HepG2 (cell line): Measurements from ENCODE around the gene NT5C. TPM values are rescaled to one million over a fixed set of nuclear protein-coding genes. Genes with fewer than 3 reads are reported as not detected.

ENCODE experiments used
- CEBPB ChIP-seq: IDR thresholded peaks from 2 replicates; pipeline ENCODE4 v1.6.1; 2011; ENCODE audit warnings: low read depth, low read length, improper control_type of control experiment, borderline replicate concordance
- FOXA3 ChIP-seq: IDR thresholded peaks from 2 replicates; pipeline ENCODE4 v1.6.1; 2016; ENCODE audit warnings: missing genetic modification reagents, missing compliant biosample characterization
- HMGA1 ChIP-seq: sonication (generic); formaldehyde crosslinking; conservative IDR thresholded peaks from 2 replicates; pipeline ENCODE4 v1.4.0; 2020; ENCODE audit warnings: missing genetic modification reagents
- MAZ ChIP-seq, 2 experiments: sonication (generic) in 1 of 2; formaldehyde crosslinking in 1 of 2; IDR thresholded peaks; 2 replicates each; pipeline versions ENCODE4 v1.5.0 to v1.6.1; 2012 to 2020; ENCODE audit warnings: low read depth in 2 of 2, mild to moderate bottlenecking in 2 of 2, borderline replicate concordance in 1 of 2, improper control_type of control experiment in 1 of 2, low read length in 1 of 2, missing genetic modification reagents in 1 of 2, moderate library complexity in 1 of 2
- NFIB ChIP-seq: sonication (generic); formaldehyde crosslinking; IDR thresholded peaks from 2 replicates; pipeline ENCODE4 v1.9.0; 2021; ENCODE audit warnings: missing genetic modification reagents, mild to moderate bottlenecking, borderline replicate concordance
- RFXANK ChIP-seq: IDR thresholded peaks from 2 replicates; pipeline ENCODE4 v1.6.1; 2016
- RFXAP ChIP-seq: sonication (generic); formaldehyde crosslinking; IDR thresholded peaks from 2 replicates; pipeline ENCODE4 v1.4.0; 2020; ENCODE audit warnings: missing genetic modification reagents, borderline replicate concordance
- ZNF780A ChIP-seq: sonication (generic); formaldehyde crosslinking; IDR thresholded peaks from 2 replicates; pipeline ENCODE4 v1.8.0; 2022; ENCODE audit warnings: mild to moderate bottlenecking, missing genetic modification reagents, moderate library complexity
- ZNF883 ChIP-seq: sonication (generic); formaldehyde crosslinking; IDR thresholded peaks from 2 replicates; pipeline ENCODE4 v1.5.1; 2020; ENCODE audit warnings: mild to moderate bottlenecking, missing genetic modification reagents; ENCODE audit errors: not compliant biosample characterization
- ZSCAN12 ChIP-seq: sonication (generic); formaldehyde crosslinking; IDR thresholded peaks from 2 replicates; pipeline ENCODE4 v1.9.0; 2021; ENCODE audit warnings: mild to moderate bottlenecking, missing genetic modification reagents
- polyA plus RNA-seq, 8 experiments: library from polyadenylated mRNA; depleted of rRNA in 3 of 8; stranded (reverse) in 7 of 8; unstranded in 1 of 8; fragments of >200 nt; fragmentation: Illumina TruSeq in 4 of 8; extraction: Trizol in 4 of 8; gene quantifications; 2 replicates each; pipeline versions ENCODE4 v1.2.1 to v1.2.3, GENCODE V29; 2011 to 2016; ENCODE audit warnings: low read depth in 4 of 8, missing spikeins in 1 of 8, mixed read lengths in 1 of 8; ENCODE audit not compliant: insufficient read depth in 1 of 8
- total RNA-seq, 5 experiments: library from RNA; depleted of rRNA; stranded (reverse); fragments of >200 nt; fragmentation: Illumina TruSeq; extraction: Trizol; gene quantifications; 2 replicates each; pipeline ENCODE4 v1.2.3, GENCODE V29; 2016; ENCODE audit warnings: low read depth in 1 of 5
- TF ChIP-seq, protein P1 (sequence below), 2 experiments: fragments of 450-650 bp in 1 of 2; sonication (generic) in 1 of 2; formaldehyde crosslinking in 1 of 2; IDR thresholded peaks; 2 replicates each; pipeline versions ENCODE4 v1.6.1 to v1.8.0; 2016 to 2022; ENCODE audit warnings: antibody characterized with exemption in 1 of 2, mild to moderate bottlenecking in 1 of 2, missing genetic modification reagents in 1 of 2
- TF ChIP-seq, protein P2 (sequence below): sonication (generic); formaldehyde crosslinking; IDR thresholded peaks from 2 replicates; pipeline ENCODE4 v1.4.0; 2020; ENCODE audit warnings: mild to moderate bottlenecking, missing genetic modification reagents
- TF ChIP-seq, protein P3 (sequence below): sonication (generic); formaldehyde crosslinking; IDR thresholded peaks from 2 replicates; pipeline ENCODE4 v1.4.0; 2020; ENCODE audit warnings: mild to moderate bottlenecking, missing genetic modification reagents
- TF ChIP-seq, protein P4 (sequence below): sonication (generic); formaldehyde crosslinking; IDR thresholded peaks from 2 replicates; pipeline ENCODE4 v1.8.0; 2023; ENCODE audit warnings: mild to moderate bottlenecking, missing genetic modification reagents

NT5C gene
- total and polyA plus RNA-seq, 2 of the 13 experiments (the other 11 are each of a cell fraction or from before 2014, with no cell fraction given) = 42.8 to 48.6 TPM

DNA sequence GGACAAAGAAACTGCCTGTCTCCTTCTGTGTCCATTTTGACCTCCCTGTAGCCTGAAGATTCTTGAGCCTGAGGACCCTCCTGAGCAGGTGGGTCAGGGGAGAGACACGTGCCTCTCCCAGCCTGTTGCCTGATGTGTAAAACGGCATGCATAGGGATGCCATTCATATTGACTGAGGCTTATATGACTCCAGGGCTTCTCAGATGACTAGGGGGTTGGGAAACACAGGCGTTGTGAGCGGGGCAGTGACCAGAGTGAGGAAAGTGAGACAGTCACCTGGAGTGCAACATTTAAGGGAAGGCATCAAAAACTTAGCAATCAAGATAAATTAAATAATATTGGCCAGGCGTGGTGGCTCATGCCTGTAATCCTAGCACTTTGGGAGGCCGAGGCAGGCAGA lies 48.9 kb downstream of the NT5C start (continued):
- TF ChIP-seq, protein P1, sequence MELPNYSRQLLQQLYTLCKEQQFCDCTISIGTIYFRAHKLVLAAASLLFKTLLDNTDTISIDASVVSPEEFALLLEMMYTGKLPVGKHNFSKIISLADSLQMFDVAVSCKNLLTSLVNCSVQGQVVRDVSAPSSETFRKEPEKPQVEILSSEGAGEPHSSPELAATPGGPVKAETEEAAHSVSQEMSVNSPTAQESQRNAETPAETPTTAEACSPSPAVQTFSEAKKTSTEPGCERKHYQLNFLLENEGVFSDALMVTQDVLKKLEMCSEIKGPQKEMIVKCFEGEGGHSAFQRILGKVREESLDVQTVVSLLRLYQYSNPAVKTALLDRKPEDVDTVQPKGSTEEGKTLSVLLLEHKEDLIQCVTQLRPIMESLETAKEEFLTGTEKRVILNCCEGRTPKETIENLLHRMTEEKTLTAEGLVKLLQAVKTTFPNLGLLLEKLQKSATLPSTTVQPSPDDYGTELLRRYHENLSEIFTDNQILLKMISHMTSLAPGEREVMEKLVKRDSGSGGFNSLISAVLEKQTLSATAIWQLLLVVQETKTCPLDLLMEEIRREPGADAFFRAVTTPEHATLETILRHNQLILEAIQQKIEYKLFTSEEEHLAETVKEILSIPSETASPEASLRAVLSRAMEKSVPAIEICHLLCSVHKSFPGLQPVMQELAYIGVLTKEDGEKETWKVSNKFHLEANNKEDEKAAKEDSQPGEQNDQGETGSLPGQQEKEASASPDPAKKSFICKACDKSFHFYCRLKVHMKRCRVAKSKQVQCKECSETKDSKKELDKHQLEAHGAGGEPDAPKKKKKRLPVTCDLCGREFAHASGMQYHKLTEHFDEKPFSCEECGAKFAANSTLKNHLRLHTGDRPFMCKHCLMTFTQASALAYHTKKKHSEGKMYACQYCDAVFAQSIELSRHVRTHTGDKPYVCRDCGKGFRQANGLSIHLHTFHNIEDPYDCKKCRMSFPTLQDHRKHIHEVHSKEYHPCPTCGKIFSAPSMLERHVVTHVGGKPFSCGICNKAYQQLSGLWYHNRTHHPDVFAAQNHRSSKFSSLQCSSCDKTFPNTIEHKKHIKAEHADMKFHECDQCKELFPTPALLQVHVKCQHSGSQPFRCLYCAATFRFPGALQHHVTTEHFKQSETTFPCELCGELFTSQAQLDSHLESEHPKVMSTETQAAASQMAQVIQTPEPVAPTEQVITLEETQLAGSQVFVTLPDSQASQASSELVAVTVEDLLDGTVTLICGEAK (IDR thresholded peaks at IDR 0.05) = no peak
- TF ChIP-seq, protein P1 (CRISPR knock-in tag; IDR thresholded peaks at IDR 0.05) = no peak
- TF ChIP-seq, protein P2, sequence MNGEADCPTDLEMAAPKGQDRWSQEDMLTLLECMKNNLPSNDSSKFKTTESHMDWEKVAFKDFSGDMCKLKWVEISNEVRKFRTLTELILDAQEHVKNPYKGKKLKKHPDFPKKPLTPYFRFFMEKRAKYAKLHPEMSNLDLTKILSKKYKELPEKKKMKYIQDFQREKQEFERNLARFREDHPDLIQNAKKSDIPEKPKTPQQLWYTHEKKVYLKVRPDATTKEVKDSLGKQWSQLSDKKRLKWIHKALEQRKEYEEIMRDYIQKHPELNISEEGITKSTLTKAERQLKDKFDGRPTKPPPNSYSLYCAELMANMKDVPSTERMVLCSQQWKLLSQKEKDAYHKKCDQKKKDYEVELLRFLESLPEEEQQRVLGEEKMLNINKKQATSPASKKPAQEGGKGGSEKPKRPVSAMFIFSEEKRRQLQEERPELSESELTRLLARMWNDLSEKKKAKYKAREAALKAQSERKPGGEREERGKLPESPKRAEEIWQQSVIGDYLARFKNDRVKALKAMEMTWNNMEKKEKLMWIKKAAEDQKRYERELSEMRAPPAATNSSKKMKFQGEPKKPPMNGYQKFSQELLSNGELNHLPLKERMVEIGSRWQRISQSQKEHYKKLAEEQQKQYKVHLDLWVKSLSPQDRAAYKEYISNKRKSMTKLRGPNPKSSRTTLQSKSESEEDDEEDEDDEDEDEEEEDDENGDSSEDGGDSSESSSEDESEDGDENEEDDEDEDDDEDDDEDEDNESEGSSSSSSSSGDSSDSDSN (CRISPR knock-in tag) = 0 out of 2 replicates have a peak, but pooled peaks have one; percentile 25
- TF ChIP-seq CEBPB (peak; percentile 41; the same call in 1 of the 2 replicates), RFXANK (CRISPR knock-in tag) (no peak), FOXA3 (CRISPR knock-in tag) (peak; percentile 49; the same call in 1 of the 2 replicates), NFIB (no peak), RFXAP (CRISPR knock-in tag) (no peak), ZNF780A (no peak), HMGA1 (CRISPR knock-in tag) (no peak), ZSCAN12 (CRISPR knock-in tag) (no peak), MAZ (IDR thresholded peaks at IDR 0.05; ENCODE audit: borderline replicate concordance, low read depth, low read length) (no peak), MAZ (CRISPR knock-in tag; IDR thresholded peaks at IDR 0.05; ENCODE audit: low read depth) (no peak), ZNF883 (CRISPR knock-in tag) (no peak)
- TF ChIP-seq, protein P3, sequence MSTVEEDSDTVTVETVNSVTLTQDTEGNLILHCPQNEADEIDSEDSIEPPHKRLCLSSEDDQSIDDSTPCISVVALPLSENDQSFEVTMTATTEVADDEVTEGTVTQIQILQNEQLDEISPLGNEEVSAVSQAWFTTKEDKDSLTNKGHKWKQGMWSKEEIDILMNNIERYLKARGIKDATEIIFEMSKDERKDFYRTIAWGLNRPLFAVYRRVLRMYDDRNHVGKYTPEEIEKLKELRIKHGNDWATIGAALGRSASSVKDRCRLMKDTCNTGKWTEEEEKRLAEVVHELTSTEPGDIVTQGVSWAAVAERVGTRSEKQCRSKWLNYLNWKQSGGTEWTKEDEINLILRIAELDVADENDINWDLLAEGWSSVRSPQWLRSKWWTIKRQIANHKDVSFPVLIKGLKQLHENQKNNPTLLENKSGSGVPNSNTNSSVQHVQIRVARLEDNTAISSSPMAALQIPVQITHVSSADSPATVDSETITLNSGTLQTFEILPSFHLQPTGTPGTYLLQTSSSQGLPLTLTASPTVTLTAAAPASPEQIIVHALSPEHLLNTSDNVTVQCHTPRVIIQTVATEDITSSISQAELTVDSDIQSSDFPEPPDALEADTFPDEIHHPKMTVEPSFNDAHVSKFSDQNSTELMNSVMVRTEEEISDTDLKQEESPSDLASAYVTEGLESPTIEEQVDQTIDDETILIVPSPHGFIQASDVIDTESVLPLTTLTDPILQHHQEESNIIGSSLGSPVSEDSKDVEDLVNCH (CRISPR knock-in tag) = no peak
- TF ChIP-seq, protein P4, sequence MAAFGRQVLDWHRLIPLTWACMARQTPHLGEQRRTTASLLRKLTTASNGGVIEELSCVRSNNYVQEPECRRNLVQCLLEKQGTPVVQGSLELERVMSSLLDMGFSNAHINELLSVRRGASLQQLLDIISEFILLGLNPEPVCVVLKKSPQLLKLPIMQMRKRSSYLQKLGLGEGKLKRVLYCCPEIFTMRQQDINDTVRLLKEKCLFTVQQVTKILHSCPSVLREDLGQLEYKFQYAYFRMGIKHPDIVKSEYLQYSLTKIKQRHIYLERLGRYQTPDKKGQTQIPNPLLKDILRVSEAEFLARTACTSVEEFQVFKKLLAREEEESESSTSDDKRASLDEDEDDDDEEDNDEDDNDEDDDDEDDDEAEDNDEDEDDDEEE = no peak
